Right cardiac atrium (tissue), 5 donors: ENCODE measurements around the gene GALNTL6. TPM values are rescaled to one million over a fixed set of nuclear protein-coding genes. Genes with fewer than 3 reads are reported as not detected.

Experiments used
- ATAC-seq, 2 donors: fragments of 200-7000 bp; cut with Tn5 transposase; one replicate each; pipeline versions ENCODE4 v1.8.0 to v1.9.1; 2020; ENCODE audit warnings: moderate library complexity in 2 of 2, mild to moderate bottlenecking in 1 of 2
- DNase-seq, 3 donors: peaks; one replicate each; pipeline ENCODE4 v3.0.0-alpha.2; 2020
- H3K27ac ChIP-seq: one replicate; pipeline ENCODE4 v1.5.1; 2013; ENCODE audit warnings: mild to moderate bottlenecking, low read length, control low read depth, moderate library complexity
- H3K27me3 ChIP-seq: one replicate; pipeline ENCODE4 v1.6.1; 2013; ENCODE audit not compliant: control insufficient read depth, insufficient read depth
- H3K4me1 ChIP-seq: one replicate; pipeline ENCODE4 v1.6.1; 2013; ENCODE audit warnings: low read length; ENCODE audit not compliant: control insufficient read depth, insufficient read depth
- H3K4me3 ChIP-seq: one replicate; pipeline ENCODE4 v1.5.1; 2013; ENCODE audit warnings: low read length, control low read depth
- H3K9me3 ChIP-seq: one replicate; pipeline ENCODE4 v1.6.1; 2013; ENCODE audit warnings: low read length; ENCODE audit not compliant: control insufficient read depth
- WGBS: extraction: QIAGEN DNeasy Blood & Tissue Kit; methylation state at CpG from one replicate; pipeline ENCODE4 v1.1.7; 2013; 5-methylcytosine and 5-hydroxymethylcytosine counted together
- intact Hi-C, 4 donors: fragments of 100-400 bp; cut with DNase I; formaldehyde crosslinking; loops; one replicate each; pipeline versions ENCODE4 v1.11.0 to v1.14.0; 2022 to 2023
- polyA plus RNA-seq: library from polyadenylated mRNA; stranded (reverse); fragments of 200-250 nt; gene quantifications from one replicate; pipeline ENCODE4 v1.2.3, GENCODE V29; 2013
- total RNA-seq, 4 donors: library from RNA; stranded (reverse); fragmentation: NEBNext Ultra II Directional; extraction: Animal tissue kit (Norgen Biotek cat#: 25700); gene quantifications; one replicate each; pipeline ENCODE4 v1.2.1, GENCODE V29; 2021
- donor health status: healthy with polysubstance abuse.
- donor health status: DM: no; HTN: yes; CAD: no.
- donor health status: DM: no; HTN: no; CAD: no.
- donor health status: DM: no; HTN: yes; CAD: no; lungs with severe emphysema.
- donor health status: DM: yes; HTN: yes; CAD: no.

The GALNTL6 gene
- total and polyA plus RNA-seq, 5 donors, result not detected

GRCh38 chr4:172553216-172553615 lies 740.0 kb downstream of the GALNTL6 start:
- 78% methylated on average over 1 of the region's 1 CpG for WGBS
- Histone ChIP-seq H3K4me1 (no peaks in the 10 kb centered on the region), H3K27ac (no peak overlapping the region), H3K4me3 (no peak overlapping the region), H3K27me3 (no peaks in the 10 kb centered on the region), H3K9me3 (no peaks in the 10 kb centered on the region)
- ATAC-seq, result no peak
- DNase-seq, result no peak
- intact Hi-C loops, result no loop called here

- 94% methylated on average over 4 of the region's 4 CpGs for WGBS
- no peaks in the 10 kb centered on the region for H3K27me3 ChIP-seq
- H3K4me1 ChIP-seq, result no peaks in the 10 kb centered on the region
- no peaks in the 10 kb centered on the region for H3K9me3 ChIP-seq
- no peak overlapping the region for H3K27ac ChIP-seq
- no peak overlapping the region for H3K4me3 ChIP-seq
- DNase-seq (no peak), ATAC-seq (no peak)
- intact Hi-C loops, result no loop called here
Observed at GRCh38 chr4:172554588-172554987, 741.4 kb downstream of the GALNTL6 start.

GRCh38 chr4:172555725-172556124 lies 742.5 kb downstream of the GALNTL6 start:
- no peak for ATAC-seq
- intact Hi-C loops, result no loop called here

GRCh38 chr4:172573899-172574298 lies 760.7 kb downstream of the GALNTL6 start:
- H3K9me3 ChIP-seq, result no peaks in the 10 kb centered on the region
- DNase-seq, result no peak
- WGBS, result 33% methylated on average over 2 of the region's 2 CpGs
- no peak overlapping the region for H3K4me3 ChIP-seq
- no peaks in the 10 kb centered on the region for H3K4me1 ChIP-seq
- no peaks in the 10 kb centered on the region for H3K27me3 ChIP-seq
- no peak for ATAC-seq
- intact Hi-C loops, result no loop called here
- H3K27ac ChIP-seq, result no peak overlapping the region

More at GRCh38 chr4:172555725-172556124, 742.5 kb downstream of the GALNTL6 start:
- no peak for DNase-seq
- no peak overlapping the region for H3K4me3 ChIP-seq
- no peaks in the 10 kb centered on the region for H3K27me3 ChIP-seq
- H3K4me1 ChIP-seq, result no peaks in the 10 kb centered on the region
- H3K9me3 ChIP-seq, result no peaks in the 10 kb centered on the region
- WGBS, result 69% methylated on average over 2 of the region's 2 CpGs
- H3K27ac ChIP-seq, result no peak overlapping the region

- H3K27me3 ChIP-seq, result no peaks in the 10 kb centered on the region
- H3K9me3 ChIP-seq, result no peaks in the 10 kb centered on the region
- intact Hi-C loops, result no loop called here
- ATAC-seq, result no peak
- no peak overlapping the region for H3K27ac ChIP-seq
- no peak for DNase-seq
- 70% methylated on average over 3 of the region's 3 CpGs for whole genome bisulfite sequencing
- no peak overlapping the region for H3K4me3 ChIP-seq
- H3K4me1 ChIP-seq, result no peaks in the 10 kb centered on the region
Observed at GRCh38 chr4:172578712-172579111, 765.5 kb downstream of the GALNTL6 start.

- Histone ChIP-seq H3K27ac (no peak overlapping the region), H3K4me1 (no peaks in the 10 kb centered on the region), H3K4me3 (no peak overlapping the region), H3K9me3 (no peaks in the 10 kb centered on the region), H3K27me3 (no peaks in the 10 kb centered on the region)
- intact Hi-C loops, result no loop called here
- DNase-seq (no peak), ATAC-seq (no peak)
- 50% methylated on average over 2 of the region's 2 CpGs for WGBS
Observed at GRCh38 chr4:172584816-172585215, 771.6 kb downstream of the GALNTL6 start.

GRCh38 chr4:172596206-172596605 lies 783.0 kb downstream of the GALNTL6 start:
- 40% methylated on average over 4 of the region's 4 CpGs for WGBS
- H3K4me1 ChIP-seq, result no peaks in the 10 kb centered on the region
- DNase-seq (no peak), ATAC-seq (no peak)
- H3K27ac ChIP-seq, result no peak overlapping the region
- no peaks in the 10 kb centered on the region for H3K27me3 ChIP-seq
- no peaks in the 10 kb centered on the region for H3K9me3 ChIP-seq
- intact Hi-C loops, result no loop called here
- no peak overlapping the region for H3K4me3 ChIP-seq

GRCh38 chr4:172599554-172599953 lies 786.4 kb downstream of the GALNTL6 start:
- H3K9me3 ChIP-seq, result no peaks in the 10 kb centered on the region
- 71% methylated on average over 4 of the region's 4 CpGs for WGBS
- no peak overlapping the region for H3K4me3 ChIP-seq
- H3K4me1 ChIP-seq, result no peaks in the 10 kb centered on the region
- no peaks in the 10 kb centered on the region for H3K27me3 ChIP-seq
- no peak for ATAC-seq
- intact Hi-C loops, result no loop called here
- DNase-seq, result no peak
- H3K27ac ChIP-seq, result no peak overlapping the region

GRCh38 chr4:172601195-172601594 lies 788.0 kb downstream of the GALNTL6 start:
- Histone ChIP-seq H3K4me3 (no peak overlapping the region), H3K9me3 (no peaks in the 10 kb centered on the region), H3K27me3 (no peaks in the 10 kb centered on the region), H3K4me1 (no peaks in the 10 kb centered on the region), H3K27ac (no peak overlapping the region)
- ATAC-seq (no peak), DNase-seq (no peak)
- WGBS, result 56% methylated on average over 2 of the region's 2 CpGs
- intact Hi-C loops, result no loop called here

GRCh38 chr4:172619218-172619617 lies 806.0 kb downstream of the GALNTL6 start:
- DNase-seq (no peak), ATAC-seq (no peak)
- intact Hi-C loops, result no loop called here

GRCh38 chr4:172619798-172620197 lies 806.6 kb downstream of the GALNTL6 start:
- ATAC-seq, result no peak
- Histone ChIP-seq H3K4me1 (no peaks in the 10 kb centered on the region), H3K27me3 (no peaks in the 10 kb centered on the region), H3K4me3 (no peak overlapping the region), H3K9me3 (no peaks in the 10 kb centered on the region), H3K27ac (no peak overlapping the region)
- WGBS, result 68% methylated on average over 2 of the region's 2 CpGs
- intact Hi-C loops, result no loop called here
- DNase-seq, result no peak

More at GRCh38 chr4:172619218-172619617, 806.0 kb downstream of the GALNTL6 start:
- H3K27ac ChIP-seq, result no peak overlapping the region
- H3K4me1 ChIP-seq, result no peaks in the 10 kb centered on the region
- 84% methylated on average over 5 of the region's 5 CpGs for WGBS
- no peaks in the 10 kb centered on the region for H3K27me3 ChIP-seq
- no peak overlapping the region for H3K4me3 ChIP-seq
- no peaks in the 10 kb centered on the region for H3K9me3 ChIP-seq

- Histone ChIP-seq H3K27ac (no peak overlapping the region), H3K4me1 (no peaks in the 10 kb centered on the region), H3K9me3 (no peaks in the 10 kb centered on the region), H3K4me3 (no peak overlapping the region), H3K27me3 (no peaks in the 10 kb centered on the region)
- 61% methylated on average over 3 of the region's 3 CpGs for WGBS
- DNase-seq, result no peak
- ATAC-seq, result no peak
- intact Hi-C loops, result no loop called here
Observed at GRCh38 chr4:172628263-172628662, 815.1 kb downstream of the GALNTL6 start.
